GM18861 (cell line): ENCODE data around the gene ZNF630.
"Not testable (repeated sequence)": the region's sequence is repeated elsewhere in the genome, so short reads cannot be mapped to it uniquely, and the experiment has no call there.

ENCODE experiments used
- ATAC-seq: cut with Tn5 transposase; IDR thresholded peaks from one replicate; pipeline ENCODE4 v1.9.1; 2021; ENCODE audit not compliant: unreplicated experiment

ZNF630 gene

GRCh38 chrX:48071064-48071985 lies at the start of gene ZNF630:
Gene ZNF630 (minus strand): TSS chrX:48071640. CDS start chrX:48066886, 4,754 bp downstream.
- ATAC-seq: peak; percentile 82

- ATAC-seq: no peak
Observed at GRCh38 chrX:48107717-48108116, 36.3 kb upstream of the ZNF630 start.

GRCh38 chrX:48102874-48103374 lies 31.5 kb upstream of the ZNF630 start:
- ATAC-seq: no peak

- no peak for ATAC-seq
Observed at GRCh38 chrX:48101443-48101842, 30.0 kb upstream of the ZNF630 start.

GRCh38 chrX:48092558-48092957 lies 21.1 kb upstream of the ZNF630 start:
- ATAC-seq: not testable (repeated sequence)

- no peak for ATAC-seq
Observed at GRCh38 chrX:48090123-48090522, 18.7 kb upstream of the ZNF630 start.

- ATAC-seq: no peak
Observed at GRCh38 chrX:48086082-48086481, 14.6 kb upstream of the ZNF630 start.

- ATAC-seq: no peak
Observed at GRCh38 chrX:48083706-48084105, 12.3 kb upstream of the ZNF630 start.

DNA sequence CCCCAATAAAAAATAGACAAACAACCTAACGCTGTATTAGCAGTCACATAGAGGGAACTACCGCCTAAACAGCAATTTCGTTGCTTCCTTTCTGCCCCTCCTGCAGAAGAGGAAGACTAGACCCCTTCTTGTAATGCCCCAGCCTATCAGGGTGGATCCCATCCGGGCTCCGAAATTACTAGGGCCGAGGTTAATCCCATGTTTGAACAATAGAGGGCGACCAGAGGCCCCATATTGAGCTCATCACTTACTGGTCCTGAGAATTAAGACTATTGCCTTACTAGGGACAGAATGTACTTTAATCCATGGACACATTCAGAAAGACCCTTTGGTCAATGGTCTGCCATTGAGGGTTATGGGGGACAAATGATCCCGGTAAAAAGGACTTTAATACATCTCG lies 11.8 kb upstream of the ZNF630 start:
- ATAC-seq: no peak

DNA sequence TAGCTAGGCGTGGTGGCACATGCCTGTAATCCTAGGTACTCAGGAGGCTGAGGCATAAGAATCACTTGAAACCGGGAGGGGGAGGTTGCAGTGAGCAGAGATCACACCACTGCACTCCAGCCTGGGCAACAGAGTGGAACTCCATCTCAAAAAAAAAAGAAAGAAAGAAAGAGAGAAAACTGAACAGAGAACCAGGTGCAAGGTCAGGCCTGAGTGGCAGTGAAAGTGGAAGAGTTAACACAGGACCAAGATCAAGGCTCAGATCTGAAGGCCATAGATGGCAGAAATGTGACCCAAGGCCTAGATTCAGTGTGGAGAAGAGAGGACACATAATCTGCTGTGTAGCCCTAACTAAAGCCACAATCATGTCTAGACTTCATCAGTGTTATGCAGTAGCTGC lies 4.9 kb upstream of the ZNF630 start:
- ATAC-seq: no peak

DNA sequence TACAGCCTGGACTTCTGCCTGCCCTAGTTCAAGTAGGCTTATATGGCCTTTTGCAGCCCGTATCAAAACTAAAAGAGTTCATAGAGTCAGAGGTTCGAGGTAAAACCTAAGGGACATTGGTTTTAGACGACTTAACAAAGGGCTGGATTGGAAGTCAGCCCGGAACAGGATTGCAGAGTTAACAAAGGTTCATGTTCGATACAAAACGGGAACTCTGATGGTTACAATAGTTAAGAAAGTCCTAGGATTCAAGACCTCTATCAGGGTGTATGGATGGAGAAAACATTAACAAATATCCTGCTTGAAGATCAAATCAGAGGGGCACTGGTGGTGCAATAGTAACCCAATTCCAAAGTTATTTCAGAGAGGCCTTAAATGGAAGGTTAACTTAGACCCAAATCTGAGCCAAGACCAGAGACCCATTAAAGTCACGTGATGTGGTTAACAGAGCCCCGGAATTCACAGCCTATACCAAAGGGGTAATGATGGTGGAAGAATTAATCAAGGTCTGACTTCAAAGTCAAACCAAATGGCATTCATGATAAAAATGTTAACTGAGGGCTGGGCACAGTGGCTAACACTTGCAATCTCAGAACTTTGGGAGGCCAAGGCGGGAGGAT lies 656 bp upstream of the ZNF630 start:
- no peak for ATAC-seq

DNA sequence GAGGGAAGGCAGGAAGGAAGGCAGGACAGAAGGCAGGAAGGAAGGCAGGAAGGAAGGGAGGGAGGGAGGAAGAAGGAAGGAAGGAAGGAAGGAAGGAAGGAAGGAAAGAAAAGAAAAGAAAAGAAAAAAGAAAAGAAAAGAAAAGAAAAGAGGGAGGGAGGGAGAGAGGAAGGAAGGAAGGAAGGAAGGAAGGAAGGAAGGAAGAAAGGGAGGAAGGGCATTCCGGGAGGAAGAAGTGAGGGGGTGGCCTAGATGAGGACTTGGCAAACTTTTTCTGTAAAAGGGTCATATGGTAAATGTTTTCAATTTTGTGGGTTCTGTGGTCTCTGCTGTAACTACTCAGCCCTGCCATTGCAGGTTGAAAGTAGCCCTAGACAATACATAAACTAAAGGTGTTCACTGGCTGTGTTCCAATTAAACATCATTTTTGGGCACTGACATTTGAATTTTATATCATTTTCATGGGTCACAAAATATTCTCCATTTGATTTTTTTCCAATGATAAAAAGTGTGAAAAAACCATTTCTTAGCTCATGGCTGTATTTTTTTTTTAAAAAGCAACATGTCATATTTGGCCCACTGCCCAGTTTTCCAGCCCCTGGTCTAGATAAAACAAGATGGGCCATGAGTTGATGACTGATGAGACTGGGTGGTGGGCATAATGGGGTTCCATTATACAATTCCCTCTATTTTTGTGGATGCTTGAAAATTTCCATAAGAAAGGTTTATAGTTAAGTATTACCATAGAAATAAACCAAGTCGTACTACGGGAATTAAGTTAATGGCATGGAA lies 3.1 kb downstream of the ZNF630 start:
- ATAC-seq: no peak

DNA sequence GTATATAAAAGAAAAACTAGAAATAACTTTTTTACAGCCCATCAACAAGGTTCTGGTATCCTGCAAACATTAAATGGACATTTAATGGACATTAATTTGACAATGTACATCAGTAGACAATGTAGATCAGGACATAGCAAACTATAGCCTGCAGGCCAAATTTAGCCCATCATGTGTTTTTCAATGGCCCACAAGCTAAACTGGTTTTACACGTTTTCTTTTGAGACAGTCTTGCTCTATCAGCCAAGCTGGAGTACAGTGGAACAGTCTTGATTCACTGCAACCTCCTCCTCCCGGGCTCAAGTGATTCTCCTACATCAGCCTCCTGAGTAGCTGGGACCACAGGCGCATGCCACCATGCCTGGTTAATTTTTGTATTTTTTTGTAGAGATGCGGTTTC lies 7.2 kb downstream of the ZNF630 start:
- no peak for ATAC-seq

- no peak for ATAC-seq
Observed at GRCh38 chrX:48059296-48059639, 12.2 kb downstream of the ZNF630 start.

GRCh38 chrX:48058621-48059295 lies 12.7 kb downstream of the ZNF630 start:
- no peak for ATAC-seq

DNA sequence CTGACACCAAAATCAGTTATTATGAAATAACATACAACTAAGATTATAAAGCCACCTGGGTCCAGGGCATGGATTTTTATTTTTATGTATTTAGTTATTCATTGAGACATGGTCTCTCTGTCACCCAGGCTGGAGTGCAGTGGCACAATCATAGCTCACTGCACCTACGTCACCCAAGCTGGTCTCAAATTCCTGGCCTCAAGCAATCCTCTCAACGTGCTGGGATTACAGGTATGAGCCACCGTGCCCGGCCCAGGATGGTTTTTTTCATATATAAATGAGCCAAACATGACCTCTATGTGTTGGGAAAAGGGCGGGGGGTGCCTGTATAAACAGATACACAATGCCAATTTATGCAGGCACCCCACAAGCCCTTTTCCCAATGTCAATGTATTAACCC lies 24.6 kb downstream of the ZNF630 start:
- ATAC-seq: no peak

DNA sequence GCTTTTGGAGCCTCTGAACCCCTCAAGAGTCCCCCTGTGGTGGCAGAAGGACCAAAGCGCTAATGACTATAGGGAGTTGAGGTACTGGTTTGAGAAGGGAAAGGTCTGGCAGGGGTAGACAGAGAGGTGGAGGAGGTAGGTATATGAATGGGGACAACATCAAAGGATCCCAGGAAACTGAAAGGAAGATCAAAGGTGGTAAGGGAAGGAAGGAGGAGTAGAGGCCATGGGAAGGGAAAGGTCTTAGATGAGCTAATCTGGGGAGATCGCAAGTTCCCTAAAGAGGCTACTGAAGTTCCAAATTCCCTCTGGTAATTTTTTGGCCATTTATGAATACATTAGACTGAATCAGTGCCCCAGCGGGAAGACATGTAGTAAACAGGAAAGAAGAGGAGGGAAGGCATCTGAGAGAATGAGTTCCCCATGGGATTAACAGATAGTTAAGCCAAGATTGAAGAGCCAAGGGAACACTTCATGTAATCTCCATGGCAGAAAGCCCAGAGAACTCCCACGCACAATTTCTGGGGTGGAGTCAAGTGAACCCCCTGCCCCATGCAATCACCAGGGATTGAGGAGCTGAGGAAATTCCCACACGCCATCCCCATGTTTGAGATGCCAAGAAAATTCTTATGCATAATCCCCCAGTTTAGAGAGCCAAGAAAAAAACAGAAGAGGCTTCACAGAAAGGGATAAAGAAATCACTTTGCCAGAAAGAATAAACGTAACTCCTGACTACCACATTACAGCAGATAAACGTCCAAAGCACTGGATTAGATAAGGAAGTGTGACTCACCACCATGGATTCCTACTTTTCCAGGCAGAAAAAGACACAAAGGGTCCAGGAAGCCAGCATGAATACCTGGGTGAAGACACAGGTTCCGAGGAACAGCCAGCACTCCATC lies 25.8 kb downstream of the ZNF630 start:
- ATAC-seq: no peak

DNA sequence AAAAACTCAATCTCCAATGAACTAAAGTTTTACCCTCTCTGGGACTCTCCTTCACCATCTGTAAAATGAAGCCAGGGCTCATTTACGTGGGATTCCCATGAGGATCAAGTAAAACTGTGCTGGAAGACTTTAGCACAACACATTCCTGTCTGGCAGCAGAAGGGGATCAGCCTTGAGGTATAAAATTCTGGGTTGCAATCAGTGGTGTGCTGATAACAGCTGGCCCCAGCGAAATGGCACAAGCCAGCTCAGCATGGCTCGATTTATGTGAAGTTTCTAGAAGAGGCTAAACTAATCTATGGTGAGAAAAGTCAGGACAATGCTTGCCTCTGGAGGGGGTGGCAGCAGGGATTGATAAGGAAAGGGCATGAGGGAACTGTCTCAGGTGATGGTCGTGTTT lies 28.4 kb downstream of the ZNF630 start:
- no peak for ATAC-seq

DNA sequence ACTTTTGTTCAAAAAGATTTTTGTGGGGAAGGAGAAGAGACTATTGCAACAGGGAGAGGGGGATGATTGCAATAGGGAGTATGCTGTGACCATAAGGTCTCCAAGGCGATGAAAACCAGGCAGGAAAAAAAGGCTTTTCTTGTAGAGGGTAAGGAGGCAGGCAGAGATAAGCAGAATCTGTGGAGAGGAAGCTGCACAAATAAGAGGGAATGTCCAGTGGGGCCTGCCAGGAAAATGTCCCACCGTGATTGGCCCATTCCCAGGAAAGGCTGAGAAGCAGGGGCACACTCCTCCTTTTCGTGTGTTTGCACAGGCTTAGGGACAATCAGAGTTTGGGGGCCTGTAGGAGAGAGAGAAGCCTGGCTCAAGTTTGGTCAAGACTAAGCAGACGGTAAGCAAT lies 35.5 kb downstream of the ZNF630 start:
- no peak for ATAC-seq

DNA sequence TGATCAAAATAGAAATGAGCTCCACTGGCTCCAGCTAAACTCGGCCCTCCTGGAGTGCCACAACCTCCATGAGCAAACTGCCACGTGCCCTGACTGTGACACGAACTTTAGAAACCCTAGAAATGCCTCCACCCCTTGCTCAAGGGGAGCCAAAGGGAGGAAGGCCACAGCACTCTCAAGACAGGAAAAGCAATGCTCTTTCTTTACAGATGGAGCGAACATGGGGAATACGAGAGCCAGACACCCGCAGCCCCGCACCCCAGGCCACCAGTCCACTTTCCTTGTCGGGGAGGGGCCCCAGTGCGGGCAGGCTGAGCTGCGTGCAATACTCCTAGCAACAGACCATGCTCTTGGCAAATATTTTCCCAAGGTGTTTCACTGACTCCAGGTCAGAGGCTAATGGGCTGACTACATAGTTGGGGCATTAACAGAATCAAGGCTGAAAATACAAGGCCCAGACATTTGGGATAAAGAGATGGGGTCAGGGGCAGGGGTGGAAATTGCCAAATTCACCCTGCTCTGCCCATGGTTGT lies 40.7 kb downstream of the ZNF630 start:
- ATAC-seq: not testable (repeated sequence)
